ENCODE data around the gene ARL2. TPM values are rescaled to one million over a fixed set of nuclear protein-coding genes. Genes with fewer than 3 reads are reported as not detected.

The ARL2 gene
- total and polyA plus RNA-seq, 2 donors (not counting 3 experiments of a cell fraction or from before 2014, with no cell fraction given): 109 to 259 TPM

- dilution Hi-C loops (cut with MboI; ENCODE audit: extremely low pct_ligation_motif_present, low sequenced_read_pairs) (no loop called here), intact Hi-C loops (cut with micrococcal nuclease) (loop anchor here (1.0 to 2.0 kb wide), 2 partner anchors 13 to 70 kb away; partner anchors contain the start of genes SNX15 and TM7SF2)
- Histone ChIP-seq H3K9ac (replicated peaks; ENCODE audit: extremely low read depth, insufficient read depth, low read length) (peak overlapping the region; percentile 74), H3K27me3 (ENCODE audit: control insufficient read depth in 2 of 2, insufficient read depth in 2 of 2, low read length in 2 of 2) (no peaks in the 10 kb centered on the region), H3K4me3 (replicated peaks in 1 of 3; ENCODE audit: insufficient read depth in 1 of 3, low read depth in 1 of 3, low read length in 3 of 3) (peak overlapping the region; percentile 44 to 62 (median 58)), H3K27ac (ENCODE audit: insufficient read depth, low read depth, low read length) (peak overlapping the region; percentile 66), H3K36me3 (ENCODE audit: control insufficient read depth in 2 of 2, extremely low read depth in 1 of 2, insufficient read depth in 2 of 2, low read length in 2 of 2) (peaks cover 2 to 19% of the 10 kb centered on the region in 2 experiments), H3K4me2 (ENCODE audit: insufficient read depth, low read length) (peak overlapping the region; percentile 56), H3K9me3 (replicated peaks; ENCODE audit: control insufficient read depth, insufficient read depth, low read length) (no peaks in the 10 kb centered on the region), H3K4me1 (ENCODE audit: control insufficient read depth, extremely low read depth, insufficient read depth, low read length) (peaks cover 9% of the 10 kb centered on the region), H3K79me2 (ENCODE audit: control insufficient read depth, insufficient read depth, low read length) (no peaks in the 10 kb centered on the region), H4K20me1 (replicated peaks; ENCODE audit: control insufficient read depth, extremely low read depth, insufficient read depth, low read length) (no peaks in the 10 kb centered on the region), H2AFZ (ENCODE audit: low read depth, low read length) (peak overlapping the region; percentile 97), H3K9me1 (replicated peaks; ENCODE audit: control insufficient read depth, extremely low read depth, insufficient read depth, low read length) (no peaks in the 10 kb centered on the region)
- no peak for FAIRE-seq
- no TSS peak for BruUV-seq (replicated peaks)
- ChIA-PET CTCF (interaction anchor here (1.1 to 2.1 kb wide), 3 partner anchors 13 to 26 kb away, joined by 4 to 6 read pairs (median 5); partner anchors contain the start of genes ARL2 and SNX15), POLR2A (no interaction called here)
- TF ChIP-seq JUN (IDR thresholded peaks at IDR 0.05; ENCODE audit: borderline replicate concordance, insufficient read depth, insufficient read length, low read depth) (no peak), POLR2AphosphoS5 (IDR thresholded peaks at IDR 0.05; ENCODE audit: insufficient read depth, low read depth, low read length) (no peak), GATA2 (IDR thresholded peaks at IDR 0.05; ENCODE audit: insufficient read depth, insufficient read length, low read depth, low read length) (no peak)
- DNase-seq (ENCODE audit: low read depth, low spot score): no peak
Measured at GRCh38 chr11:65040520-65040846, 26.5 kb downstream of the ARL2 start.

GRCh38 chr11:65040847-65041622, 27.1 kb downstream of the ARL2 start, which contains the start of gene SAC3D1:
TSS of gene SAC3D1 (plus strand) at chr11:65041210. CDS start at chr11:65041293, 83 bp downstream.
- DNase-seq (ENCODE audit: low read depth, low spot score) (peak; percentile 92), FAIRE-seq (peak; percentile 91)
- intact Hi-C loops (cut with micrococcal nuclease) (loop anchor here (1.0 to 2.0 kb wide), 2 partner anchors 14 to 70 kb away; partner anchors contain the start of genes SNX15 and TM7SF2), dilution Hi-C loops (cut with MboI; ENCODE audit: extremely low pct_ligation_motif_present, low sequenced_read_pairs) (no loop called here)
- BruUV-seq (replicated peaks): no TSS peak
- TF ChIP-seq JUN (IDR thresholded peaks at IDR 0.05; ENCODE audit: borderline replicate concordance, insufficient read depth, insufficient read length, low read depth) (no peak), CTCF (IDR thresholded peaks at IDR 0.05; ENCODE audit: extremely low read depth in 1 of 2, insufficient read depth in 1 of 2, low read depth in 1 of 2, low read length in 2 of 2) (no peak), POLR2AphosphoS5 (IDR thresholded peaks at IDR 0.05; ENCODE audit: insufficient read depth, low read depth, low read length) (peak; percentile 75), POLR2A (IDR thresholded peaks at IDR 0.05; ENCODE audit: low read depth, low read length) (peak; percentile 67)
- Histone ChIP-seq H3K9me3 (replicated peaks; ENCODE audit: control insufficient read depth, insufficient read depth, low read length) (no peaks in the 10 kb centered on the region), H3K27ac (ENCODE audit: insufficient read depth, low read depth, low read length) (peak within 1 kb of the TSS; percentile 66), H3K36me3 (ENCODE audit: control insufficient read depth in 2 of 2, extremely low read depth in 1 of 2, insufficient read depth in 2 of 2, low read length in 2 of 2) (peaks cover 2 to 13% of the 10 kb centered on the region in 2 experiments), H3K9me1 (replicated peaks; ENCODE audit: control insufficient read depth, extremely low read depth, insufficient read depth, low read length) (no peaks in the 10 kb centered on the region), H3K4me1 (ENCODE audit: control insufficient read depth, extremely low read depth, insufficient read depth, low read length) (peaks cover 9% of the 10 kb centered on the region), H3K27me3 (ENCODE audit: control insufficient read depth in 2 of 2, insufficient read depth in 2 of 2, low read length in 2 of 2) (no peaks in the 10 kb centered on the region), H3K4me2 (ENCODE audit: insufficient read depth, low read length) (peak within 1 kb of the TSS; percentile 56), H3K79me2 (ENCODE audit: control insufficient read depth, insufficient read depth, low read length) (no peaks in the 10 kb centered on the region), H3K9ac (replicated peaks; ENCODE audit: extremely low read depth, insufficient read depth, low read length) (peak within 1 kb of the TSS; percentile 74), H2AFZ (ENCODE audit: low read depth, low read length) (peak within 1 kb of the TSS; percentile 97), H4K20me1 (replicated peaks; ENCODE audit: control insufficient read depth, extremely low read depth, insufficient read depth, low read length) (no peaks in the 10 kb centered on the region), H3K4me3 (replicated peaks in 1 of 3; ENCODE audit: insufficient read depth in 1 of 3, low read depth in 1 of 3, low read length in 3 of 3) (peak within 1 kb of the TSS; percentile 44 to 62 (median 58))
- CTCF ChIA-PET: interaction anchor here (0.6 to 2.1 kb wide), 3 partner anchors 13 to 27 kb away, joined by 3 to 6 read pairs (median 5); partner anchors contain the start of genes ARL2 and SNX15
- POLR2A ChIA-PET: interaction anchor here (1.0 kb wide), 1 partner anchor 27 kb away, joined by 3 read pairs; the partner anchor contains the start of gene ARL2
